ENCODE results near the gene EFCAB14. TPM values are rescaled to one million over a fixed set of nuclear protein-coding genes. Genes with fewer than 3 reads are reported as not detected.

Gene EFCAB14
- total and polyA plus RNA-seq, 2 of the 4 experiments (the other 2 are of a cell fraction) = 28.6 to 43.0 TPM

- dilution Hi-C loops (cut with HindIII; ENCODE audit: low sequenced_read_pairs, unreplicated experiment) = no loop called here
- CTCF ChIA-PET = no interaction called here
- H2AFZ ChIP-seq (replicated peaks; ENCODE audit: low read length, poor library complexity) = no peak overlapping the region
Observed at GRCh38 chr1:46687921-46688509, 30.9 kb downstream of the EFCAB14 start.

More at GRCh38 chr1:46687921-46688509, 30.9 kb downstream of the EFCAB14 start:
- H2BK120ac ChIP-seq (ENCODE audit: low read depth, low read length) = no peak overlapping the region
- H2BK5ac ChIP-seq (ENCODE audit: low read depth, low read length, poor library complexity, severe bottlenecking) = no peak overlapping the region
- in situ Hi-C loops (cut with MboI; ENCODE audit: low sequenced_read_pairs) = no loop called here
- no peak overlapping the region for H4K5ac ChIP-seq (ENCODE audit: low read depth, low read length)
- H2AK5ac ChIP-seq (ENCODE audit: low read depth, low read length) = no peak overlapping the region
- H3K4me1 ChIP-seq (ENCODE audit: control insufficient read depth, insufficient read depth, low read length) = 0 out of 2 replicates have a peak, but pooled peaks cover 4% of the 10 kb centered on the region
- peaks cover 44% of the 10 kb centered on the region for H3K36me3 ChIP-seq (ENCODE audit: control insufficient read depth, insufficient read depth, low read length)
- TF ChIP-seq RAD21 (IDR thresholded peaks at IDR 0.05; ENCODE audit: low read length) = no peak
- no peak for TF ChIP-seq CTCF (conservative IDR thresholded peaks at IDR 0.05; ENCODE audit: low read depth, low read length)
- no peak for TF ChIP-seq CHD1 (IDR thresholded peaks at IDR 0.05; ENCODE audit: low read depth, low read length)
- no peak for TF ChIP-seq POLR2A (IDR thresholded peaks at IDR 0.05; ENCODE audit: low read depth, low read length)
- TF ChIP-seq MAFK (IDR thresholded peaks at IDR 0.05; ENCODE audit: low read depth, low read length) = no peak
- no peak for TF ChIP-seq BHLHE40 (IDR thresholded peaks at IDR 0.05; ENCODE audit: low read depth, low read length)
- no peak for TF ChIP-seq RFX5 (IDR thresholded peaks at IDR 0.05; ENCODE audit: low read depth, low read length)
- TF ChIP-seq MXI1 (IDR thresholded peaks at IDR 0.05; ENCODE audit: borderline replicate concordance, low read depth, low read length) = no peak
- no peak for TF ChIP-seq MAZ (IDR thresholded peaks at IDR 0.05; ENCODE audit: borderline replicate concordance, low read depth, low read length)
- no peak for TF ChIP-seq FOS (IDR thresholded peaks at IDR 0.05; ENCODE audit: low read depth, low read length)
- TF ChIP-seq, protein P1, sequence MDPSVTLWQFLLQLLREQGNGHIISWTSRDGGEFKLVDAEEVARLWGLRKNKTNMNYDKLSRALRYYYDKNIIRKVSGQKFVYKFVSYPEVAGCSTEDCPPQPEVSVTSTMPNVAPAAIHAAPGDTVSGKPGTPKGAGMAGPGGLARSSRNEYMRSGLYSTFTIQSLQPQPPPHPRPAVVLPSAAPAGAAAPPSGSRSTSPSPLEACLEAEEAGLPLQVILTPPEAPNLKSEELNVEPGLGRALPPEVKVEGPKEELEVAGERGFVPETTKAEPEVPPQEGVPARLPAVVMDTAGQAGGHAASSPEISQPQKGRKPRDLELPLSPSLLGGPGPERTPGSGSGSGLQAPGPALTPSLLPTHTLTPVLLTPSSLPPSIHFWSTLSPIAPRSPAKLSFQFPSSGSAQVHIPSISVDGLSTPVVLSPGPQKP (IDR thresholded peaks at IDR 0.05; ENCODE audit: borderline replicate concordance, low read depth, low read length) = no peak
- no peak for TF ChIP-seq NFE2L2 (IDR thresholded peaks at IDR 0.05; ENCODE audit: low read depth, low read length)
- TF ChIP-seq CEBPB (IDR thresholded peaks at IDR 0.05; ENCODE audit: low read depth, low read length) = no peak
- H3K27me3 ChIP-seq (ENCODE audit: control insufficient read depth, insufficient read depth, low read length) = no peaks in the 10 kb centered on the region
- no peak overlapping the region for H4K8ac ChIP-seq (ENCODE audit: low read depth in 2 of 2, low read length in 2 of 2)
- DNase-seq (no peak), ATAC-seq (ENCODE audit: low read depth) (no peak)
- no peak overlapping the region for H3K4me3 ChIP-seq (ENCODE audit: insufficient read depth, low read depth, low read length)
- no peak overlapping the region for H3K9ac ChIP-seq (ENCODE audit: low read depth, low read length)
- H2AK9ac ChIP-seq (replicated peaks; ENCODE audit: low read depth, low read length, poor library complexity) = no peak overlapping the region
- H3K56ac ChIP-seq (ENCODE audit: extremely low read depth, insufficient read depth, low read length) = no peak overlapping the region
- no peak overlapping the region for H3K4me2 ChIP-seq (ENCODE audit: low read depth, low read length)
- no TSS peak for BruUV-seq (replicated peaks)
- no peak overlapping the region for H3K27ac ChIP-seq (ENCODE audit: insufficient read depth, low read length)
- no peak overlapping the region for H2BK15ac ChIP-seq (ENCODE audit: low read depth, low read length)
- peaks cover 5 to 14% of the 10 kb centered on the region in 2 experiments; a peak in 3 of 4 replicates for H3K79me1 ChIP-seq (ENCODE audit: low read depth in 1 of 2, low read length in 2 of 2)
- H3K23ac ChIP-seq (ENCODE audit: low read depth, low read length) = no peak overlapping the region
- H4K91ac ChIP-seq (ENCODE audit: insufficient read depth, low read depth, low read length) = no peak overlapping the region
- H3K18ac ChIP-seq (ENCODE audit: low read depth, low read length) = no peak overlapping the region
- no peak overlapping the region for H3K14ac ChIP-seq (replicated peaks; ENCODE audit: low read depth, low read length)
- H3K9me1 ChIP-seq (ENCODE audit: insufficient read depth, low read length) = peaks cover 4% of the 10 kb centered on the region; the same call in 1 of the 2 replicates
- H3K4ac ChIP-seq (ENCODE audit: low read depth, low read length) = no peak overlapping the region
- H4K20me1 ChIP-seq (ENCODE audit: insufficient read depth, low read length) = no peaks in the 10 kb centered on the region
- intact Hi-C loops (cut with micrococcal nuclease) = no loop called here
- POLR2A ChIA-PET (ENCODE audit: unreplicated experiment) = no interaction called here
- WGBS, 2 experiments (ENCODE audit: extremely low coverage in 2 of 2, insufficient read length in 1 of 2) = 70% methylated on average over 2 of the region's 9 CpGs; no CpG with 5 or more reads in 1 of the 2 experiments
- H2BK20ac ChIP-seq (ENCODE audit: low read depth, low read length) = no peak overlapping the region
- H3K9me3 ChIP-seq (ENCODE audit: control insufficient read depth, insufficient read depth, low read length) = no peaks in the 10 kb centered on the region

Data from IMR-90 (cell line).